Measurements from ENCODE around the gene PCDH9.

- TF ChIP-seq, protein P1, sequence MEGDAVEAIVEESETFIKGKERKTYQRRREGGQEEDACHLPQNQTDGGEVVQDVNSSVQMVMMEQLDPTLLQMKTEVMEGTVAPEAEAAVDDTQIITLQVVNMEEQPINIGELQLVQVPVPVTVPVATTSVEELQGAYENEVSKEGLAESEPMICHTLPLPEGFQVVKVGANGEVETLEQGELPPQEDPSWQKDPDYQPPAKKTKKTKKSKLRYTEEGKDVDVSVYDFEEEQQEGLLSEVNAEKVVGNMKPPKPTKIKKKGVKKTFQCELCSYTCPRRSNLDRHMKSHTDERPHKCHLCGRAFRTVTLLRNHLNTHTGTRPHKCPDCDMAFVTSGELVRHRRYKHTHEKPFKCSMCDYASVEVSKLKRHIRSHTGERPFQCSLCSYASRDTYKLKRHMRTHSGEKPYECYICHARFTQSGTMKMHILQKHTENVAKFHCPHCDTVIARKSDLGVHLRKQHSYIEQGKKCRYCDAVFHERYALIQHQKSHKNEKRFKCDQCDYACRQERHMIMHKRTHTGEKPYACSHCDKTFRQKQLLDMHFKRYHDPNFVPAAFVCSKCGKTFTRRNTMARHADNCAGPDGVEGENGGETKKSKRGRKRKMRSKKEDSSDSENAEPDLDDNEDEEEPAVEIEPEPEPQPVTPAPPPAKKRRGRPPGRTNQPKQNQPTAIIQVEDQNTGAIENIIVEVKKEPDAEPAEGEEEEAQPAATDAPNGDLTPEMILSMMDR (conservative IDR thresholded peaks at IDR 0.05; ENCODE audit: low read depth, low read length): no peak
- TF ChIP-seq POLR2A (IDR thresholded peaks at IDR 0.05; ENCODE audit: low read depth, low read length) (no peak), USF2 (IDR thresholded peaks at IDR 0.05; ENCODE audit: low read depth, low read length) (no peak), CHD1 (IDR thresholded peaks at IDR 0.05; ENCODE audit: low read depth, low read length) (no peak), NFE2L2 (IDR thresholded peaks at IDR 0.05; ENCODE audit: low read depth, low read length) (no peak), CEBPB (IDR thresholded peaks at IDR 0.05; ENCODE audit: low read depth, low read length) (no peak), SMC3 (IDR thresholded peaks at IDR 0.05; ENCODE audit: low read depth, low read length) (no peak), MAZ (IDR thresholded peaks at IDR 0.05; ENCODE audit: borderline replicate concordance, low read depth, low read length) (no peak)
- TF ChIP-seq, protein P2, sequence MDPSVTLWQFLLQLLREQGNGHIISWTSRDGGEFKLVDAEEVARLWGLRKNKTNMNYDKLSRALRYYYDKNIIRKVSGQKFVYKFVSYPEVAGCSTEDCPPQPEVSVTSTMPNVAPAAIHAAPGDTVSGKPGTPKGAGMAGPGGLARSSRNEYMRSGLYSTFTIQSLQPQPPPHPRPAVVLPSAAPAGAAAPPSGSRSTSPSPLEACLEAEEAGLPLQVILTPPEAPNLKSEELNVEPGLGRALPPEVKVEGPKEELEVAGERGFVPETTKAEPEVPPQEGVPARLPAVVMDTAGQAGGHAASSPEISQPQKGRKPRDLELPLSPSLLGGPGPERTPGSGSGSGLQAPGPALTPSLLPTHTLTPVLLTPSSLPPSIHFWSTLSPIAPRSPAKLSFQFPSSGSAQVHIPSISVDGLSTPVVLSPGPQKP (IDR thresholded peaks at IDR 0.05; ENCODE audit: borderline replicate concordance, low read depth, low read length): no peak
These were observed 260.8 kb downstream of the PCDH9 start for GRCh38 chr13:66969291-66969690.

Data from IMR-90 (cell line).